GM18526 (cell line): Measurements from ENCODE around the gene CCR5AS.

ENCODE experiments used
- POLR2A ChIP-seq: IDR thresholded peaks from 3 replicates; pipeline ENCODE4 v1.6.1; 2011; ENCODE audit not compliant: insufficient read length; ENCODE audit errors: extremely low read depth

The CCR5AS gene

DNA sequence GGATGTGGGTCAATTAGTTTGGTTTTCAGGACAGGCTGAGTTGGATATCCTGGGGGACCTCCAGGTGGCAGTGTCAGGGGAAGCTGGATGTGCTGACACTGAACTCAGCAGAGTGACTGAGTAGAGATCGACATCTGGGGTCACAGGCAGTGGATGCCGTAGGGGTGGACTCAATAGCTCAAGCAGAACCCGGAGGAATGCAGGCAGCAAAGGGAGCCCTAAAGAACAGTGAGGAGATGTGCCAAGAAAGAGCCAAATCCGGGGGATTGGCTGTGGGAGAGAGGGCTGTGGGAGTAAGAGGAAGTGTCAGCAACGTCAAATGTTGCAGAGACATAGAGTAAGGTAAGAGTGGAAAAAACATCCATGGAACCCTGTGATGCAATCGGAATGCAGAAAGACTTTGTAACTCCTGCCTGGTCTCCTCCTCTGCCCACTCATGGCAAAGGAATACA lies 11.6 kb downstream of the CCR5AS start:
- TF ChIP-seq POLR2A = no peak

- no peak for TF ChIP-seq POLR2A
Observed at GRCh38 chr3:46393554-46394434, 13.1 kb downstream of the CCR5AS start.

- no peak for TF ChIP-seq POLR2A
Observed at GRCh38 chr3:46393011-46393410, 13.9 kb downstream of the CCR5AS start.

GRCh38 chr3:46389306-46389705 lies 17.6 kb downstream of the CCR5AS start:
- no peak for TF ChIP-seq POLR2A

DNA sequence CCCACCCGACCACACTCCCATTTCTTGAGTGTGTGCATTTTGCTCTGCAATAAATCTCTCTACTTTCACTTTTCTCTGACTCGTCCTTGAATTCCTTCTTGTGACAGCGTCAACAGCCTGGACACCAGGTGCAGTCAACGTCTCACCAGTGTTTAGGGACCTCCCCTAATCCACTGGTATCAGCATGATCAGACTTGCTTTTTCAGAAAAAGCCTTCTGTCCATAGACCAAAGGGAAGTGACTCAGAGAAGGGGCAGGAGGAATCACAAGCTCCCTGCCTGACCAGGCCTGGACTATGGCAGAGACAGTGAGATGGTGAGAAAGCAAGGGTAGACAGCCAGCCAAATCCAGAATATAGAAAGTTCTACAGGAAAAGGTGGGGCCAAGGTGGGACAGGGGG lies 20.7 kb downstream of the CCR5AS start:
- no peak for TF ChIP-seq POLR2A

- no peak for TF ChIP-seq POLR2A
Observed at GRCh38 chr3:46383951-46384330, 22.9 kb downstream of the CCR5AS start.

GRCh38 chr3:46383211-46383950 lies 23.5 kb downstream of the CCR5AS start:
- no peak for TF ChIP-seq POLR2A

DNA sequence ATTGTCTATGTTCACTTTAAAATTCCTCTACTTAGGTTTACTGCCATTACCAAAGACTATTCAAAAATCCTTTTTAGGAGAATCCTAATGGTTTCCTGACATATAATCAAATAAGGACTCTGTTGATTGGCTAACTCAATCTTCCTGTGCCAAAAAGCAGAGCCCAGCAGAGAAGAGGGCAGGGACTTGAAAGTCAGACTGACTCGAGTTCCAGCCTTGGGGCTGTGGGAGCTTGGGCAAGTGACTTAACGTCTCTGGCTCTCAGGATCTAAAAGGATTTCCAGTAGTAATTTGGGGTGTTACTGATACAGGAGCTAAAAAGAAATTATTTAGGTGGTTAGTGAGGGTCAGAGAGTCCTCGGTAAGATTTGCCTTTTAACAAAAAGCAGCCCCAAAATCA lies 25.2 kb downstream of the CCR5AS start:
- no peak for TF ChIP-seq POLR2A

DNA sequence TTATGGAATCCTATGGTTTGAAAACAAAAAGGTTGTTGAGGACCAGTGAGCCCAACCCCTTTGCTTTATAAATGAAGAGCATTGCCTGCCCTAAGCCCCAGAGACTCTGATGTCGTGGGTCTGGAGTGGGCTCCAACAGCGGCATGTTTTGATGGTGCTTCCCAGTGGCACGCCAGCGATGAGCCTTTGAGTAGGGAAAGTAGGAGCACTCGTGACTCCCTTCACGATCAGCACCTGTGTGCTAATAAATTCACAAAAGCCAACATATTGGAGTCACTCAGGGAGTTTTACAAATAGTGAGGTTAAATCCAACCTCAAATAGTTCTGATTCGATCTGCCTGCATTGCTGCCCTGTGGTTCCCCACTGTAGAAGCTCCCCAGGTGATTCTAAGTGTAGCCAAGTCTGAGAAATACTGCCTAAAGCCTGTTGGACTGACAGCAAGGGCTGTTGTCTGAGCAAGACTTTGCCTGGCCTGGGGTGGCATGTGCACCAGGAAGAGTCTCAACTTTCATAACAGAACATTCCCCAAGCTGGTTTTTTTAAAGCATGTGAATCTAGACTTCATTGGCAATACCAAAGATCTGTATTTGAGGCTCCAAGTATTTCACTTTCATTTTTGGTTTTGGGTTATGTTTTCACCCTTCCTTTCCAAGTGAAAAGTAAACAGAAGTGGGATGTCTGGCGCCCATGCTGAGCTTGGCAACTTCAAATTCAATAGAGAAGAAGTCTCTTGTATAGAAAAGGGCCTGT lies 26.2 kb downstream of the CCR5AS start:
- TF ChIP-seq POLR2A = no peak

DNA sequence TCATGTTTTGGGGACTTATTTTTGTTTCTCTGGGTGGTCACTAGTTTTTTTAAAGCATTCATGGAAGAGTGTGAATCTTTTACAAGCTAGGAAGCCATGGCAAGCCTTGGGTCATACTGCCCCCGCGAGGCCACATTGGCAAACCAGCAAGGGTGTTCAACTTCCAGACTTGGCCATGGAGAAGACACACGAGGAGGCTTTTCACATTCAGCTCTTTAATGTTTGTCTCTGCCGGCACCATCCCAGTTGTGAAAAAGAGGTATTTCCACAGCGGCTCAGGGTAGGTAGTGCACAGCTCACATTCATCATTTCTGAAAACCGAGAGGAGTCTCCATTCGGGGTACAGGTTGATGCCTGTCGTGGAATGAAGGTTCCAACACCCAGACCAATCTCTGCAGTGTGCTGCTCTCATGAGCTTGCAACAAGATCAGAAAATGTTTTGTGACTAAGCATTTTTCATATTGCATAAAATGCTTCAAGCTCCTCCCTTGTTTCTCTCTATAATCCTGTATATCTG lies 28.4 kb downstream of the CCR5AS start:
- TF ChIP-seq POLR2A = no peak

GRCh38 chr3:46375814-46376213 lies 31.1 kb downstream of the CCR5AS start:
- TF ChIP-seq POLR2A = no peak

GRCh38 chr3:46375218-46375617 lies 31.6 kb downstream of the CCR5AS start:
- TF ChIP-seq POLR2A = no peak

DNA sequence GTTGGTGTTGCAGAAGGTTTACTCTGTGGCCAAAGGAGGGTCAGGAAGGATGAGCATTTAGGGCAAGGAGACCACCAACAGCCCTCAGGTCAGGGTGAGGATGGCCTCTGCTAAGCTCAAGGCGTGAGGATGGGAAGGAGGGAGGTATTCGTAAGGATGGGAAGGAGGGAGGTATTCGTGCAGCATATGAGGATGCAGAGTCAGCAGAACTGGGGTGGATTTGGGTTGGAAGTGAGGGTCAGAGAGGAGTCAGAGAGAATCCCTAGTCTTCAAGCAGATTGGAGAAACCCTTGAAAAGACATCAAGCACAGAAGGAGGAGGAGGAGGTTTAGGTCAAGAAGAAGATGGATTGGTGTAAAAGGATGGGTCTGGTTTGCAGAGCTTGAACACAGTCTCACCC lies 32.1 kb downstream of the CCR5AS start:
- TF ChIP-seq POLR2A = no peak

DNA sequence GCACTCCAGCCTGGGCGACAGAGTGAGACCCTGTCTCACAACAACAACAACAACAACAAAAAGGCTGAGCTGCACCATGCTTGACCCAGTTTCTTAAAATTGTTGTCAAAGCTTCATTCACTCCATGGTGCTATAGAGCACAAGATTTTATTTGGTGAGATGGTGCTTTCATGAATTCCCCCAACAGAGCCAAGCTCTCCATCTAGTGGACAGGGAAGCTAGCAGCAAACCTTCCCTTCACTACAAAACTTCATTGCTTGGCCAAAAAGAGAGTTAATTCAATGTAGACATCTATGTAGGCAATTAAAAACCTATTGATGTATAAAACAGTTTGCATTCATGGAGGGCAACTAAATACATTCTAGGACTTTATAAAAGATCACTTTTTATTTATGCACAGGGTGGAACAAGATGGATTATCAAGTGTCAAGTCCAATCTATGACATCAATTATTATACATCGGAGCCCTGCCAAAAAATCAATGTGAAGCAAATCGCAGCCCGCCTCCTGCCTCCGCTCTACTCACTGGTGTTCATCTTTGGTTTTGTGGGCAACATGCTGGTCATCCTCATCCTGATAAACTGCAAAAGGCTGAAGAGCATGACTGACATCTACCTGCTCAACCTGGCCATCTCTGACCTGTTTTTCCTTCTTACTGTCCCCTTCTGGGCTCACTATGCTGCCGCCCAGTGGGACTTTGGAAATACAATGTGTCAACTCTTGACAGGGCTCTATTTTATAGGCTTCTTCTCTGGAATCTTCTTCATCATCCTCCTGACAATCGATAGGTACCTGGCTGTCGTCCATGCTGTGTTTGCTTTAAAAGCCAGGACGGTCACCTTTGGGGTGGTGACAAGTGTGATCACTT lies 34.1 kb downstream of the CCR5AS start:
- TF ChIP-seq POLR2A = no peak
